ENCODE results near the gene LILRA2. TPM values are rescaled to one million over a fixed set of nuclear protein-coding genes. Genes with fewer than 3 reads are reported as not detected.

LILRA2 gene
- total and polyA plus RNA-seq, 2 of the 8 experiments (the other 6 are each of a cell fraction or from before 2014, with no cell fraction given) = not detected

GRCh38 chr19:54609356-54609791 lies 35.8 kb downstream of the LILRA2 start:
- H3K79me2 ChIP-seq (ENCODE audit: control insufficient read depth in 1 of 2, insufficient read depth in 2 of 2, low read length in 2 of 2) = no peaks in the 10 kb centered on the region
- no peak overlapping the region for H4K8ac ChIP-seq (ENCODE audit: extremely low read depth, insufficient read depth, low read length)

More at GRCh38 chr19:54609356-54609791, 35.8 kb downstream of the LILRA2 start:
- Histone ChIP-seq H3K9ac (replicated peaks in 1 of 4; ENCODE audit: extremely low read depth in 1 of 4, low read depth in 3 of 4, low read length in 3 of 4) (no peak overlapping the region), H3K4ac (replicated peaks; ENCODE audit: insufficient read length, low read depth, low read length) (no peak overlapping the region), H2BK12ac (ENCODE audit: low read depth, low read length) (no peak overlapping the region), H4K91ac (replicated peaks; ENCODE audit: insufficient read length, low read length) (no peak overlapping the region), H2AFZ (ENCODE audit: low read length) (no peak overlapping the region), H3K4me1 (replicated peaks in 1 of 4; ENCODE audit: control insufficient read depth in 3 of 4, insufficient read depth in 4 of 4, low read length in 3 of 4) (no peaks in the 10 kb centered on the region), H3K18ac (ENCODE audit: extremely low read depth, low read length) (no peak overlapping the region), H3K36me3 (ENCODE audit: control insufficient read depth in 2 of 4, insufficient read depth in 4 of 4, low read length in 3 of 4) (no peaks in the 10 kb centered on the region), H4K5ac (ENCODE audit: insufficient read length, low read depth, low read length) (no peak overlapping the region), H2AK5ac (ENCODE audit: low read depth, low read length) (no peak overlapping the region), H3K27ac (ENCODE audit: low read depth, low read length) (no peak overlapping the region), H2BK120ac (replicated peaks; ENCODE audit: low read depth, low read length) (no peak overlapping the region), H3K14ac (ENCODE audit: insufficient read length) (no peak overlapping the region), H3K56ac (replicated peaks; ENCODE audit: insufficient read length, low read depth, low read length) (no peak overlapping the region), H3K4me2 (ENCODE audit: insufficient read depth in 1 of 2, low read depth in 2 of 2, low read length in 2 of 2) (no peak overlapping the region), H3K27me3 (replicated peaks in 1 of 4; ENCODE audit: control insufficient read depth in 3 of 4, extremely low read depth in 1 of 4, insufficient read depth in 3 of 4, low read length in 3 of 4) (no peaks in the 10 kb centered on the region), H4K20me1 (replicated peaks in 1 of 2; ENCODE audit: control insufficient read depth in 1 of 2, insufficient read depth in 2 of 2, low read length in 2 of 2) (no peaks in the 10 kb centered on the region), H3K4me3 (ENCODE audit: extremely low read depth in 1 of 4, insufficient read depth in 2 of 4, low read depth in 3 of 4, low read length in 4 of 4) (no peak overlapping the region), H3K23ac (ENCODE audit: insufficient read length) (no peak overlapping the region), H2BK20ac (ENCODE audit: low read length) (no peak overlapping the region), H3K23me2 (ENCODE audit: low read depth, low read length) (no peaks in the 10 kb centered on the region), H3K79me1 (ENCODE audit: low read depth, low read length) (no peaks in the 10 kb centered on the region), H2BK15ac (ENCODE audit: low read length) (no peak overlapping the region), H2BK5ac (ENCODE audit: low read depth, low read length) (no peak overlapping the region), H3K9me3 (ENCODE audit: insufficient read depth in 2 of 2, low read depth in 1 of 2, low read length in 1 of 2) (peaks cover 60 to 76% of the 10 kb centered on the region in 2 experiments)
- POLR2A ChIA-PET (ENCODE audit: partially characterized antibody) = no interaction called here
- no peak for FAIRE-seq
- TF ChIP-seq SIRT6 (IDR thresholded peaks at IDR 0.05; ENCODE audit: low read length) (no peak), ATF2 (IDR thresholded peaks at IDR 0.05; ENCODE audit: low read length) (no peak), SP4 (IDR thresholded peaks at IDR 0.05; ENCODE audit: low read length) (no peak), YY1 (IDR thresholded peaks at IDR 0.05; ENCODE audit: low read depth, low read length) (no peak), JUND (IDR thresholded peaks at IDR 0.05; ENCODE audit: low read length) (no peak), CEBPB (IDR thresholded peaks at IDR 0.05; ENCODE audit: low read depth, low read length) (no peak), FOSL1 (IDR thresholded peaks at IDR 0.05; ENCODE audit: insufficient read depth, low read depth, low read length) (no peak), ZNF274 (IDR thresholded peaks at IDR 0.05; ENCODE audit: borderline replicate concordance, extremely low read depth, low read length) (no peak), SP1 (IDR thresholded peaks at IDR 0.05; ENCODE audit: low read depth, low read length) (no peak), RFX5 (IDR thresholded peaks at IDR 0.05; ENCODE audit: borderline replicate concordance, low read depth, low read length) (no peak), RBBP5 (IDR thresholded peaks at IDR 0.05; ENCODE audit: borderline replicate concordance, low read depth, low read length) (no peak)
- DNase-seq (ENCODE audit: low read depth in 1 of 2, low spot score in 2 of 2) = no peak
- WGBS, 2 experiments (ENCODE audit: extremely low coverage in 1 of 2, insufficient coverage in 1 of 2, insufficient read length in 1 of 2, insufficient replicate concordance in 2 of 2, low coverage in 1 of 2, low lambda C conversion rate in 2 of 2, missing lambda C conversion rate in 1 of 2) = 78% methylated on average over 23 of the region's 26 CpGs; no CpG with 5 or more reads in 1 of the 2 experiments
- CTCF ChIA-PET (ENCODE audit: partially characterized antibody) = no interaction called here

All from H1 (cell line).